ENCODE data around the gene SLC4A4.

Gene SLC4A4

DNA sequence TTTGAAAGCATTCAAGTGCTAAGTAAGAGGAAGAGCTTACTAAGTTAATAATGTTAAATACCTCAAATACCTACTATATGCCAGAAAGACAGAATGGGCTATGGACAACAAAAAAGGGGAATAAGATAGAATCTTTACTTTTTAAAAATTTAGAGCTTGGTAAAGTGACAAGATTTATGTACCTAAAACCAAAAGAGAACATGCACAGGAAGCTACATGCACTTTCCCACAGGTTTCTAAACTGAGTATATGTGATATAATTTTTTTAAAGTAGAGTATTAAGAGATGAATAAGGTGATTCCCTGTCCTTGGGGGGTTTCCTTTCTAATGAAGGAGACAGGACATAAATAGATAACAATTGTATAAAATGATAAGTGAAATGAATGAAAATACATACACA, 30.7 kb downstream of the SLC4A4 start:
- H3K4me3 ChIP-seq (ENCODE audit: low read depth, low read length): no peak overlapping the region
- TF ChIP-seq, protein P1, sequence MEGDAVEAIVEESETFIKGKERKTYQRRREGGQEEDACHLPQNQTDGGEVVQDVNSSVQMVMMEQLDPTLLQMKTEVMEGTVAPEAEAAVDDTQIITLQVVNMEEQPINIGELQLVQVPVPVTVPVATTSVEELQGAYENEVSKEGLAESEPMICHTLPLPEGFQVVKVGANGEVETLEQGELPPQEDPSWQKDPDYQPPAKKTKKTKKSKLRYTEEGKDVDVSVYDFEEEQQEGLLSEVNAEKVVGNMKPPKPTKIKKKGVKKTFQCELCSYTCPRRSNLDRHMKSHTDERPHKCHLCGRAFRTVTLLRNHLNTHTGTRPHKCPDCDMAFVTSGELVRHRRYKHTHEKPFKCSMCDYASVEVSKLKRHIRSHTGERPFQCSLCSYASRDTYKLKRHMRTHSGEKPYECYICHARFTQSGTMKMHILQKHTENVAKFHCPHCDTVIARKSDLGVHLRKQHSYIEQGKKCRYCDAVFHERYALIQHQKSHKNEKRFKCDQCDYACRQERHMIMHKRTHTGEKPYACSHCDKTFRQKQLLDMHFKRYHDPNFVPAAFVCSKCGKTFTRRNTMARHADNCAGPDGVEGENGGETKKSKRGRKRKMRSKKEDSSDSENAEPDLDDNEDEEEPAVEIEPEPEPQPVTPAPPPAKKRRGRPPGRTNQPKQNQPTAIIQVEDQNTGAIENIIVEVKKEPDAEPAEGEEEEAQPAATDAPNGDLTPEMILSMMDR (IDR thresholded peaks at IDR 0.05; ENCODE audit: borderline replicate concordance, insufficient read depth, low read depth, low read length): no peak

DNA sequence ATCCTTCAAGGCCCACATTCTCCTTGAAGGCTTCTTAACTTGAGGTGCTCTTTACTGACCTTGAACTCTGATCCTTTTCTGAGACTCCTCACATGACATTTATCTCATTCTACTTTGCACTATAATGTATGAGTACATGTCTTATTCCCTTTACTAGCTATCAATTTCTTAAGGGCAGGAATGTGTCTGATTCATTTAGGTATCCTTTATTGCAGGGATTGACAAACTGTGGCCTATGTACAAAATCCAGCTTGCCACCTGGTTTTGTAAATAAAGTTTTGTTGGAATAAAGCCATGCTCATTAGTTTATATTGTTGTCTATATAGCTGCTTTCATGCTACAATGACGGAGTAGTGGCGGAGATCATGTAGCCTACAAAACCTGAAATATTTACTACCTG, 36.7 kb downstream of the SLC4A4 start:
- TF ChIP-seq, protein P1 (IDR thresholded peaks at IDR 0.05; ENCODE audit: borderline replicate concordance, insufficient read depth, low read depth, low read length): no peak
- no peak overlapping the region for H3K4me3 ChIP-seq (ENCODE audit: low read depth, low read length)

DNA sequence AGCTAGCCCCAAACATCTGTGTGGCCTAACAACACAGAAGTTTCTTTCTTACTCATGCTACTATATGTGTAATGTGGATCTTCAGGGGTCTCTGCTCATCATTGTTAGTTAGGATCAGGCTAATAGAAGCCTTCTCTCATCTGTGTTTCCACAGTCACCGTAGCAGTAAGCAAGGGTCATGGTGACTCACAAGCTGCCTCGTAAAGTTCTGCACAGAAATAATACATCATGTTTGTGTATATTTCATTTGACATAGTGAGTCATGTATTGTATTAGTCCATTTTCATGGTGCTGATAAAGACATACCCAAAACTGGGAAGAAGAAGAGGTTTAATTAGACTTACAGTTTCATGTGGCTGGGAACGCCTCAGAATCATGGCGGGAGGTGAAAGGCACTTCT, 38.7 kb downstream of the SLC4A4 start:
- TF ChIP-seq, protein P1 (IDR thresholded peaks at IDR 0.05; ENCODE audit: borderline replicate concordance, insufficient read depth, low read depth, low read length): no peak
- H3K4me3 ChIP-seq (ENCODE audit: low read depth, low read length): no peak overlapping the region

DNA sequence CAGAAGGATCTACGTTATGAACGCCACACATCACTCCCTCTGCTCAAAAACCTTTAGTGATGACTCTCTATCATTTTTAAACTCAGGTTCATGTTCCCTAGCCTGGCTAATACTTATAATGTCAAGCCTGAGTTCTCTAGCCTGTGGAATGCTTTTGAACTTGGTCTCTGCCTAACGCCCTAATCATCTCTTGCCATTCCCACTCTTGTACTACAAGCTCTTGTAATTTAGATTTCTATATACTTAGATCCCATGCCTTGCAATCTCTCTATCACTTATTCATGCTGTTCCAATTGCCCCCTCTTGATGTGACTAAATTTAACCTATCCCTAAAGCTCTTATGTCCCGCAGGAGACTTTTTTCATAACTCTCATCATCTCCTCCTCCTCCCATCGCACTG, 40.3 kb downstream of the SLC4A4 start:
- TF ChIP-seq, protein P1 (IDR thresholded peaks at IDR 0.05; ENCODE audit: borderline replicate concordance, insufficient read depth, low read depth, low read length): no peak
- no peak overlapping the region for H3K4me3 ChIP-seq (ENCODE audit: low read depth, low read length)

DNA sequence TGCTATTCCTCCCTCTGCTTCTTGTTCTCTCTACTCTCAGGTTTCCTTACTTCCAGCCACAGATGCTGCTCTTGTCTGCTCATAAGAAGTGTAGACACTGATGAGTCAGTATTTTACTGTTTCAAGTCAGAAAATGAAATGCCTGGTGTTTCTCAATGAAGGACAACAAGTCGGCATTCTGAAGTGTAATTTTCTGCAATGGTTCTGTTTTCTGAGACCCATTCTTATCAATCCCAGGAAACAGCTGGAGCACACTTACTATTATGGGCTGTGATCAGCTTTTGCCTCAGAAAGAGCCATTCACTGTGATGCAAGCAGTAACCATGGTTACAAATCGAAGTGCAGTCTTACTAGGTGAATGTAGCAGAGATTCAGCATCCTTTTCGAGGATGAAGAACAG, 42.0 kb downstream of the SLC4A4 start:
- H3K4me3 ChIP-seq (ENCODE audit: low read depth, low read length): no peak overlapping the region
- TF ChIP-seq, protein P1 (IDR thresholded peaks at IDR 0.05; ENCODE audit: borderline replicate concordance, insufficient read depth, low read depth, low read length): no peak

DNA sequence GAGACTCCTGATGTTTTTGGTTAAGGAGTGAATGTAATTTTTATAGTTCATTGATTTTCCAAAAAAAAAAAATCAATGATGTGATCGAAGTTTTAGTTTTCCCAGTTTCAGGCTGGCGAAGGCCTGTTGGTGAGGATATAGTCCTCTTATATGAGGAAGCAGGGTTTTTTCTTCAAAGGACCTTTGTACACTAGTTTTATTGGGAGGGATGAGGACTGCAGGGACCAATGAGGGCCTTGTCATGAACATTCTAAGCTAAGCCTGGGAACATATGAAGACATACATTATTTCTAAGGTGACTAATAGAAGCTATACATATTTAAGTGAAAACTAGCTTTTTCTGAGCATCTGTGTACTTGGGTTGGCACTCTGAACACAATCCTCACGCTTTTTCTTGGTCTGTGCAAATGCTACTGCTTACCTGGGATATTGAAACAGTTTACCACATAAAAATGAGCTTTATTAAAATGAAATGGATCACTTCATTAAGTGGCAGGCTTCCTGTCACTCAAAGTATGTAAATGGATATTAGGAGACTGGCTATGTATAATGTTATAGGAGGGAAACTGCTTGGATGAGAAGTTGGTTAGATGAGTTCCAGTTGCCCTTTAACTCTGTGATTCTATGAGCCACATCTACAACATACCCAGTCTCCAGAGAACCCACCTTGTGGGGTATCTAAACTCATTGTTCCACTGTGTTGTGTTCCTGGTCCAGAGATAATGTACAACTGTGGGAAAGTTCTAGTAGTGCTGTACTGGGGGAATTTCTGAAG, 43.5 kb downstream of the SLC4A4 start:
- H3K4me3 ChIP-seq (ENCODE audit: low read depth, low read length): no peak overlapping the region
- TF ChIP-seq, protein P1 (IDR thresholded peaks at IDR 0.05; ENCODE audit: borderline replicate concordance, insufficient read depth, low read depth, low read length): no peak

DNA sequence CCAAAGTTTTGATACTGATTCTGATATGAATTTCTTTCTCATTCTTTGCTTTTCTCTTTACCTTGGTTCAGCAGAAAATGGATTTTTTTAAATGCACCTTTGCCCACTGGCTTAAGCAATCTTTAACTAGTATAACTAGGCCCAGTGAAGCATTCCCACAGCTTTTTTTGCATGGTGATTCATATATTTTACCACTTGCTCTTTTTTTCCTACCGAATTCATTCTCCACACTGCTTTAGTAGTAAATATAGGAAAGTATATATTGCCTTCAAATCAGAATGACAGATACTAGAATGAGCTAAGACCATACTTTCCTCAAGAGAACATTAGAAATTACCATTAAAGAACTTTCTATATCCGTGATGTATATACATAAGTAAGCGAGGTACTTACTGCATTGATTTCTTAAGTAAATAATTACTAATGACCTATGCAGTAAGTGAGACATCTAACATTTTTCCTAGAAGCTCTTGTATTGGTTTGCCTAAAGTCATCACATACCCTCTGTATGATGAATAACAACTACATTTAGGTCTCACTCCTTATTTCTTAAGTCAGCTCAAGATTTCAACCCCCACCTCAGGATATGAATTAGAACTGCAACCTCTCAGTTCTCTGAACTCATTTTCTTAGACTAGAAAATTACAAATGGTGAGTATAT, 44.2 kb downstream of the SLC4A4 start:
- H3K4me3 ChIP-seq (ENCODE audit: low read depth, low read length): no peak overlapping the region
- TF ChIP-seq, protein P1 (IDR thresholded peaks at IDR 0.05; ENCODE audit: borderline replicate concordance, insufficient read depth, low read depth, low read length): no peak
